HG03103 (cell line): ENCODE data around the gene GRHPR.
"Not testable (repeated sequence)": the region's sequence is repeated elsewhere in the genome, so short reads cannot be mapped to it uniquely, and the experiment has no call there.

Experiments
- ATAC-seq: cut with Tn5 transposase; IDR thresholded peaks from one replicate; pipeline ENCODE4 v1.9.1; 2021; ENCODE audit warnings: low read depth; ENCODE audit not compliant: unreplicated experiment

Gene GRHPR

DNA sequence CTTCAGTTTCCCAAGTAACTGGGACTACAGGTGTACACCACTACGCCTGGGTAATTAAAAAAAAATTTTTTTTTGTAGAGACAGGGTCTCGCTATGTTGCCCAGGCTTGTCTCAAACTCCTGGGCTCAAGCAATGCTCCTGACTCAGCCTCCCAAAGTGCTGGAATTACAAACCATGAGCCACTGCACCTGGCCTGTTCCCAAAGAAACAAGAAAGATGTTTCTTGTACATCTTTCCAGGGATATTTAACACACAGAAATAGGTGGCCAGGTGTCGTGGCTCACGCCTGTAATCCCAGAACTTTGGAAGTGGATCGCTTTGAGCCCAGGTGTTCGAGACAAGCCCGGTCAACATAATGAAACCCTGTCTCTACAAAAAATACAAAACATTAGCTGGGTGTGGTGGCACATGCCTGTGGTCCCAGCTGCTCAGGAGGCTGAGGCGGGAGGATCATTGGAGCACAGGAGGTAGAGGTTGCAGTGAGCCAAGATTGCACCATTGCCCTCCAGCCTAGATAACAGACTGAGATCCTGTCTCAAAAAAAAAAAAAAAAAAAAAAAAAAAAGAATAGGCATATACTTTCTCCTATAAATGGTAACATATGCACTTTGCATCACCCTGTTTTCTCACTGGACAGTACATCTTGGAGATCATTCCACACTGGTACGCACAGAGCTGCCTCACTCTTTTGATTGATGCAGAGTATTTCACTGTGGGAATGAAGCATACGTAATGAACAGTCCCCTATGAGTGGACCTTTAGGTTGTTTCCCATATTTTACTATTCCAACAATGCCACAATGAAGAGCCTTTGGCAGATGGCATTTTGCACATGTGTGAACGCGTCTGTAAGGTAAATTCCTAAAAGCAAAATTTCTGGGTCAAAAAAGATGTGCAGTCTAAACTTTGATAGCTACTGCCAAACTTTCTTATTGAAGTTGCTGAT is 2.0 kb upstream of the GRHPR start:
- ATAC-seq, result no peak

- no peak for ATAC-seq
These were observed 595 bp upstream of the GRHPR start for GRCh38 chr9:37421914-37422288.

DNA sequence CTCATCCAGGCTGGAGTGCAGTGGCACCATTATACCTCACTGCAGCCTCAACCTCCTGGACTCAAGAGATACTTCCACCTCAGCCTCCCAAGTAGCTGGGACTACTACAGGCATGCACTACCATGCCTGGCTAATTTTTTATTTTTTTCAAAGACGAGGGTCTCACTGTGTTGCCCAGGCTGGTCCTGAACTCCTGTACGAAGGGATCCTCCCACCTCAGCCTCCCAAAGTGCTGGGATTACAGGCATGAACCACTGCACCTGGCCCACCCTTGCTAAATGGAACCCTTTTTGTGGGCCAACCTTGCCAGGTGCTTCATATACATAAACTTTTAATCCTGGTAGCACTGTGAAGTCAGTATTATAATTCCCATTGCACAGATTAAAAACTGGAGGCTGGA is 1.0 kb downstream of the GRHPR start:
- no peak for ATAC-seq

GRCh38 chr9:37424204-37424685 is 1.7 kb downstream of the GRHPR start:
- ATAC-seq, result no peak

GRCh38 chr9:37424686-37425297 is 2.3 kb downstream of the GRHPR start:
- ATAC-seq, result no peak

DNA sequence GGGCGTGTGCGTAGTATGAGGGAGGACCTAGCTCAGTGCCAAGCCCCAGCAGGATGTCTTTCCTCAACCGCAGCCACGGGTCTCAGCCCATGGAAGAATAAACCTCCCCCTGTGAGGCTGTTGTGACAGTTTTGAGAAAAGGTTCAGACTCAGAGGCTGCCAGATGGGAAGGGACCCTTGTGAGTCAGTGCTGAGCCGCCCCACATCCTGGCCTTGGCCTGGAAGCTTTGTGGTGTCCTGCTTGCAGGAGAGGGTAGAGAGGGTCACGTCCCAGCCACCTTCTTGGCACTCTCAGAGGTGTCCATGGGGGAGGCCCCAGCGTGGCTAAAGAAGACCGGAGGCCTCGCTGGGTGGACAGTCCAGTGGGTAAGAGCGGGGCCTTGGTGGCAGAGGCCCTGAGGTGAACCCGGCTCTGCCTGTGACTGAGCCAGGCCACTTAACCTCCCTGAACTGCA is 2.8 kb downstream of the GRHPR start:
- no peak for ATAC-seq

DNA sequence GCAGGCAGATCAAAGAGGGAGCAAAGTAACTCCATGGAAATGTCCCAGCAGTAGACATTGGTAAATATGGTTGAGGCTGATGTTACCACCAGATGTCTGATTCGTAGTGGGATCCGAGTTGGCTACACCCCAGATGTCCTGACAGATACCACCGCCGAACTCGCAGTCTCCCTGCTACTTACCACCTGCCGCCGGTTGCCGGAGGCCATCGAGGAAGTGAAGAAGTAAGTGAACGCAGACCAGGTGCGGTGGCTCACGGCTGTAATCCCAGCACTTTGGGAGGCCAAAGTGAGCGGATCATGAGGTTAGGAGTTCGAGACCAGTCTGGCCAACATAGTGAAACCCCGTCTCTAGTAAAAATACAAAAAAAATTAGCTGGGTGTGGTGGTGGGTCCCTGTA is 3.9 kb downstream of the GRHPR start:
- not testable (repeated sequence) for ATAC-seq

DNA sequence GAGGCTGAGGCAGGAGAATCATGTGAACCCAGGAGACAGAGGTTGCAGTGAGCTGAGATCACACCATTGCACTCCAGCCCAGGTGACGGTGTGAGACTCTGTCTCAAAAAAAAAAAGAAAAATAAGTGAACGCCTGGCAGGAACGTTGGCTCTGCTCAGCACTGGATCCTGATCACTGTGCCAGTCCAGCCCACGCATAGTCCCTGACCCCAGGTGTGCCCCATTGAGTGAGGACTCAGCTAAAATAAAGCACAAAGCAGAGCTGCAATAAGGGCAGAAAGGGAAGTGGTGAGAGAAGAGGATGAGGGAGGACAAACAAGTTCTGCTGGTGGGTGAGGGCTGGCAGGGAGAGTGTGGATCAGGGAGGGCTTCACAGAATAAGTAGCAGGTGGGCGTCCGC is 4.3 kb downstream of the GRHPR start:
- no peak for ATAC-seq

GRCh38 chr9:37428345-37428744 is 5.8 kb downstream of the GRHPR start:
- ATAC-seq, result no peak

- no peak for ATAC-seq
These were observed 7.2 kb downstream of the GRHPR start for GRCh38 chr9:37429441-37430285.

- no peak for ATAC-seq
These were observed 8.5 kb downstream of the GRHPR start for GRCh38 chr9:37430841-37431597.

GRCh38 chr9:37432020-37432419 is 9.5 kb downstream of the GRHPR start:
- no peak for ATAC-seq

DNA sequence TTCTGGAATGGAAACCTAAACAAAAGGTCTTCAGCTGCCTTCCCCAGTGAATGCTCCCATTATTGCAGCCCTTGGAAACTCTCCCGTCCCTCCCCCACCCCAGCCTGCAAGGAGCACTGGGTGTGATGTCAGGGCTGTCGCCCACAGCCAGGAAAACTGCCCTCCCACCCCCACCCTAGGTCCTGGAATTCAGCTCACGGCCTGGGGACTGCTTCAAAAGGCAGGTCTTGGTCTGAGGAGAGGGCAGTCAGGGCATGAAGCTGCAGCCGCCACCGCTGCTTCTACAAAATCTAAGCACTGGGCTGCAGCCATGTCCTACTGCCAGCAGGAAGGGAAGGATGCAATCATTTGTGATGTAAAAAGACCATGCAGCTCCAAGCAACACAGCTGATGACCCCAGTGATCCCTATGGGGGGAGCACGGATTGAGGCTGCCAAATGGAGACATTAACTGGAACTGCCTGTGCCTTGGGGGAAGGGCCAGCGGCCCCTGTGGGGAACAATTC is 11.4 kb downstream of the GRHPR start:
- no peak for ATAC-seq

DNA sequence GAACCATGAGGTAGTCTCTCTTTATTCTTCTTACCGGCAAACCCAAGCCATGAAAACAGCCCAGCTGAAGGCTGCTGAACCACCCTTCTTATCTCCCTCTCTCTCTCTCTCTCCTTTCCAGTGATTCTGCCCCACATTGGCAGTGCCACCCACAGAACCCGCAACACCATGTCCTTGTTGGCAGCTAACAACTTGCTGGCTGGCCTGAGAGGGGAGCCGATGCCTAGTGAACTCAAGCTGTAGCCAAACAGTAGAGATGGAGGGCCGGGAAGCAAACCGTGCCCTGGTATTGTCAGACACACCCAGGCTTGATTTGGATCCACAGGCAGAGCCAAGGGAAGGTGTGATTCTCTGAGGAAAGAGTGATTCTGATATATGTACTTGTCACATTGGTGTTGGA is 14.0 kb downstream of the GRHPR start:
- no peak for ATAC-seq

DNA sequence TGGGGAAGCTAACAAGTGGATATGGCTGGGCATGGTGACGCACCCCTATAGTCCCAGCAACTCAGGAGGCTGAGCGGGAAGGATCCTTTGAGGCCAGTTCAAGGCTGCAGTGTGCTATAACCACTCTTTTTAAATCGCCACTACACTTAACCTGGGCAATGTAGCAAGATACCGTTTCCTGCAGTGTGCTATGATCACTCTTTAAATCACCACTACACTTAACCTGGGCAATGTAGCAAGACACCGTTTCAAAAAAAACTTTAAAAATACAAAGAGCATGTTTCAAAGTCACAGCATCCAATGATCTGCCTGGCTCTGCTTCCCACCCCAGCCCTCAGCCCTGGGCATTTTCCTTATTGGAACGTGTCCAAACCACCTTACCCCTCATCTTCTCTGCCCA is 14.5 kb downstream of the GRHPR start:
- ATAC-seq, result no peak

DNA sequence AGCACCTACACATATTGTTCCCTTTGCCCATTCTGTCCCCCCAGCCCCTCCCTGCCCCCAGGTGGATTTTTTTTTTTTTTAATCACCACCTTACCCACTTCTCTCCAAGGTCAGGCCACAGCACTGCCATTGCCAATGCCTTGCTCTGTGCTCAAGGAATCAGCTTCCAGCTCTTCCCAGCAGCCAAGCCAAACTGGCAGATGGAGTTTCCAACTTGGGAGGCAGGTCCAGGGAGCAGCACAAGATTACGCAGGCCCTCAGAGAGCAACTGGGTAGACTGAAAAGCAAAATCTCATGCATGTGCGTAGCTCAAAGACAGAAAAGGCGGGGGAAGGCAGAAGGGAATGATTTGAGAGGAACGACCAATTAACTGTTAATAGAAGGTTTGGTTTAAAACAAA is 15.1 kb downstream of the GRHPR start:
- ATAC-seq, result no peak

- no peak for ATAC-seq
These were observed 15.9 kb downstream of the GRHPR start for GRCh38 chr9:37438359-37438758.

DNA sequence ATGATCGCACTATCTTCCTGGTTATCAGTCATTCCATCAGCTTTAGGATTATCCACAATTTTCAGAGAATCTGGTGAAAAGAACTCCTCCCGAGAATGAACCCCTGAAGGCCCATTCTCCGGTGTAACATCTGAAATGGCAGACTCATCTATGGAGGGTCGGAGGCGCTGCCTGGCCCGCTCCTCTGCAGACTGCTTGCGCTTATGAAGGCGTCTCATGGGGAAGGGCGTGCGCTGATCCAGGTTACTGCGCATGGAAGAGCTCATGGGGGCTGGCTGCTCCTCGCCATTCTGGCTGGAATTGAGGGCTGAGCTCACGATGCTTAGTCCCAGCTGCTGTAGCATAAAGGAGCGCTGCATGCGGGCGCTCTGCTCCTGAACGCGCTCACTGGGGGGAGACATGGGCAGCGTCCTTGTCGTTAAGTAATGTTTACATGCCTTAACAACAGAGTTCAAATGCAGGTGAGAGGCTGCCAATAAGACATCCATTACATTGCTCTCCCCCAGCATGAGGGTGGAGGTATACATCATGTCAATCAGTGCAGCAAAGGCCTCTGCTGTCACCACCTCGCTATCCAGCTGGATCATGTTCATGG is 19.4 kb downstream of the GRHPR start:
- ATAC-seq, result no peak

GRCh38 chr9:37442556-37442955 is 20.1 kb downstream of the GRHPR start:
- no peak for ATAC-seq

- no peak for ATAC-seq
These were observed 21.1 kb downstream of the GRHPR start for GRCh38 chr9:37443566-37443965.
